Jurkat, Clone E6-1 (cell line): ENCODE measurements around the gene OPCML. TPM values are rescaled to one million over a fixed set of nuclear protein-coding genes. Genes with fewer than 3 reads are reported as not detected.

ENCODE experiments used
- DNase-seq: peaks from one replicate; pipeline ENCODE4 v3.0.0-alpha.2; 2011; ENCODE audit warnings: low read depth, low spot score
- H3K4me3 ChIP-seq: 2 replicates; pipeline ENCODE4 v1.5.1; 2011; ENCODE audit warnings: mild to moderate bottlenecking, low read length, control low read depth, moderate library complexity
- polyA plus RNA-seq: library from polyadenylated mRNA; unstranded; fragments of >200 nt; gene quantifications from one replicate; pipeline ENCODE4 v1.2.1, GENCODE V29; 2012; ENCODE audit warnings: missing spikeins; ENCODE audit not compliant: insufficient read length, insufficient read depth

Gene OPCML
- polyA plus RNA-seq = 2.6 TPM

DNA sequence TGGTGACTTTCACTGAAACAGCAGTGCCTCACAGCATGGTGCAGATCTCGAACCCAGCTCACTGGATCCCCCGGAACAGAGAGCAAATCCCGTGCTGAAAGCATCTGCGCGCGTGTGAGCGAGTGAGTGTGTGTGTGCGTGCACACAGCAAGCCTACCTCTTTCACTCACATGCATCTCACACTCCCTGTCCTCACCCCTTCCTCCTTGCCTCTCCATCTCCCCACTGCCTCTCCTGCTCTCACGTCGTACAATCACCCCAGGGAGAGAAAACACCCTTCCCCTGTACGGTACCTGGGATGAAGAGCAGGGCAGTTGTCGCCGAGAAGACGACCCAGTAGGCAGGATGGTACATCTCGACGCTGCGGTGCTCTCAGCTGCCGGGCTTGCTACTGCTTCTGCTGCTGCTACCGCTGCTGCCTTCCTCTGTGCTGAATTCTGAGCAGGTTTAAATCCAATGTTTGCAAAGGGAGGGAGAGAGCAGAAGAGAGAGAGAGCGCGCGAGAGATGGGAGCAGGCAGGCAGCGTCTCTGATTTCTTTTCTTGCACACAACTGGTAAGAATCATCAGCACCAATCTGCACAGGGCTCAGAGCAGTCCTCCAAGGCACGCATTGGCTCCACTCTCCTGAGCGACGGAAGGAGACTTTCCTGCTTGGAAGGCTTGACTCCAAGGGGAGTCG, at the start of gene OPCML:
OPCML (minus strand) TSS at position 531 of the 681 bp plus-strand sequence.
- no peak within 1 kb of the TSS for H3K4me3 ChIP-seq
- DNase-seq = no peak

DNA sequence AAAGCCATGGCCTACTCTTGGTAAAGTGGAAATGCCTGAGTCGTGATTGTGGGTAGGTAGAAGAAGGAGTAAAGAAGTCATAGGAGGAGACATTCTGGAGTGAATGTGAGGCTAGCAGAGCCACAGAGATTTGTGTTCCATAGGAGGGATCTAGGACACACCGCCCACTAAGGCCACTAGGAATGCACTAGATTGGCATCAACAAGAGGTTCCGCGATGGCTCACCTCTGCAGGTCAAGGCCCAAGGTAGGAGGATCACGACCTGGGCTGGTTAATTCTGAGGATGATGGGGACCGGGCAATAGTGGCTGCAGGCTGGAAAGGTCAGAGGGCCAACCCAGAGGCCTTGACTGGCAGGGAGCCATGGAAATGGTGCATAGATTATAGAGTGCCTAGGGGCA, 48.8 kb upstream of the OPCML start:
- no peak for DNase-seq

DNA sequence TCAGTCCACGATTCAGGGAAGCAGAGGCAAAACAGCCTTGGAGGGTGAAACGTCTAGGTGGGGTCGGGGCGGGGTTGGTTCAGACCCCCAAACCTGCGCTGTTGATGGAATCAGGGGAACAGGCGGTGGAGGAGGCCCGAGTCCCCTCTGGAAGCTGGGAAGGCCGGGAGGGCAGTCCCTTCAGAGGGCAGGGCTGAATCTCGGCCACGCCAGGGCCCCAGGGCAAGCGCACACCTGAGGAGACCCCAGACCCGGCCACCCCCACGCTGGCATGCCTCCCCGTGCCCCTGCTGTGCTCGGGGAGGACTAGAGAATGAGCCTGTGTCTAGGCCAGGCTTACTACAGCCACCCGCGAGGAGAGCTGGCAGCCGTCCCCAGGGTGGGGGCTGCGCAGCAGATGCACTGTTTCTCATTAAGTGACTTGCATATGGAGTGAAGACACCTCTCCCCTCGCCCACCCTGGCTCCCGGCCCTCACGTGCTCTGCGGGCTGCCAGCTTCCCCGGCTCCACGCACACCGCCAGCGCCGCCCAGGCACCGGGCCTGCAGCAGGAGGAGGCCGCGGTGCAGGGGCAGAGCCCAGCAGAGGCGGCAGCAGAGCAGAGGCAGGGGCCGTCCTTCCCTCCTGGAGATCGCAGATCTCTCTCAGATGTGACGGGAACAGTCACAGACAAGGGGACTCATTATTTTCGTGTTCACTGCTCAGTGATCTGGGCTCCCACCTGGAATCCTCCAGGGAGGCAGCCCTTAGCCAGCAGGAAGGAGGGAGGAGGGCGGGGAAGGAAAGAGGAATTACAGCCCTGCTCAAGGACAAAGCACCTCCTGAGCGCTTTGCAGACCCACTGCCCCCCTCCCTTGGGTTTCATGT, 47.1 kb upstream of the OPCML start:
- DNase-seq = no peak
- no peak overlapping the region for H3K4me3 ChIP-seq

More for the DNA sequence above, 48.8 kb upstream of the OPCML start:
- H3K4me3 ChIP-seq = no peak overlapping the region

DNA sequence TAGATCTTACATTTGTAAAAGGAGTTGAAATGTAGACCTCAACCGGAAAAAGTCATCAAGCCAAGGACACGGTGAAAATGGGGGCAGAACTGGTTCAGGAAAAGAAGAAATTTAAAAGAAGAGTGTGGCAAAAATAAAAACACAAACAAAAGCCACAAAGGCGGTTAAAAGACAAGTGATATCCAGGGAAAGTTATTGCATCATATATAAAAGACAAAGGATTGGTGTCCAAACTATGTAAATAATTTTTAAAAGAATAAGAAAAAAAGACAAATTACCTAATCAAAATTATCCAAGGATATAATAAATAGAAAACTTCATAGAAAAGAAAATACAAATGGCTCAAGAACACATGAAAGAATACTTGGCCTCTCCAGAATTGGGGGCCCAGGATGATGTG, 45.1 kb upstream of the OPCML start:
- H3K4me3 ChIP-seq = no peak overlapping the region
- no peak for DNase-seq

DNA sequence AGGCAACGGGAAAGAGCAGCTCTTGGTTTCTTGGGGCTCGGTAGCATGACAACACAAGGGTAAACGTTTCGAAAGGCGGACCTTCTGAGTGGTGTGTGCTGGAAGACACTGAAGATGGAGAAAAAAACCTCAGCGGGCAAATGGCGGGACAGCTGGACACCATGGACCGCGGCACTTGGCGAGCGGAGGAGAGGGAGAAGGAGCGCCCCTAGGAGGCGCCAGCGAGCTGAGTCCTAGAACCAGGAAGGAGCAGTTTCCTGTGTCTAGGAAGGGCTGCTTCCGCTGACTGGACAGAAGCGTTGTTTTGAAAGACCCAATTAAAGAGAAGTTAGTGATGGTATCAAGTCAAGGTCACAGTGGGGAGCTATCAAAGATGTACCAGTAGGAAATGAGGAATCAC, 44.0 kb upstream of the OPCML start:
- no peak for DNase-seq
- no peak overlapping the region for H3K4me3 ChIP-seq

DNA sequence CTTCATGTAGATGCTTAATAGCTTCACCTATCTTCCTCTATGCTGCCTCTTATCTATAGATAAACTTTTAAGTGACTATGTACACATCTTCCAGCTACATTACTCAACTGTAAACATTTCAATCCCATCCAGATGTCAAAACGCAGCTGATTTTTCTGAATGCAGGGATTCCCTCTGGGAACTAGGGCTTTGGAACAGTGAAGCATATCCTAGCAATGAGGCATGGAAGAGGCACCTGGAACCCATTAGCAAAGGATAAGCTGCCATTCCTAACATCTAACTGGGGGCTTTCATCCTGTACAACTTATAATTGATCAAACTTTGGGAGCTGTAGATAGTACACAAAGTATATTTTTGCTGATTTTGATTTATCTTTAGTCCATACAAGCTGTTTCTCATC, 40.8 kb upstream of the OPCML start:
- no peak overlapping the region for H3K4me3 ChIP-seq
- no peak for DNase-seq

DNA sequence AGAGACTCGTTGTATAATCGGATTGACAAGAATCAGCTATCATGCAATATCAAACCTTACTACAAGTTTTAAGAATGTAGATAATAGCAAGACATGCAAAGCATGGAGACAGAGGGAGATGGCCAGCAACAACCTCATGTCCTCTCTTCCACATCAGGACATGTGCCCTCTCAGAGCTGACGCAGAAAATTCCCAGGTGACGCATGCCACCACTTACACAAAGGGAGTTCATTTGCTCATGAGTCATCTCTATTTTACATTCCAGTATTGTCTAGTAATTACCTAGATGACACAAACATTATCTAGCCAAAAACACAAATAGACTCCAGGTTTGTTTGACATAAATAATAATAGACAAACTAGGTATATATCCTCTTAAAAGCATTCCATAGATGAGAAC, 38.1 kb upstream of the OPCML start:
- DNase-seq = no peak
- H3K4me3 ChIP-seq = no peak overlapping the region

DNA sequence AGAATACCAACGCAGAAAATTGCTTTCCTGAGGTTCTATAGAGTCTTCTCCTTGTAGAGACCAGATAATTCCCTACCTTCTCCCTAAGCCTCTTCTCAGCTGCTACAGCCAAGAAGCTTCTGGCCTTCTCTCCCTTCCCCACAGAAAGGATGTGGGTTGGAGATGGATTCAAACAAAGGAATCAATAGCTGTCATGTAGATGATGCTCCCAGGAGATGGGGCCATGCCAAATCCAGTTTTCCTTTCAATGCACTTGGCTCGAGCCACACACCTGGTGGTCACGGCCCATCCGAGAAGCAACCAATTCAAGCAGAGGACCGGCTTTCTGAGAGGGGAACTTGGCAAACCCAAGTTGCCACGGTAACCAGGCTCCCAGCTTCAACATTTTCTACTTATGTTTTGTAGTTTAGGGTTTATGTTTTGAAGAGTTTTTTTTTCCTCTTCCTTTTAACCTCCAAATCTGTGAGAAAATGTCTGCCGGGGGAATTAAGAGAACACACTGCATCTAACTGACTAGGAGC, 31.3 kb upstream of the OPCML start:
- no peak for DNase-seq
- H3K4me3 ChIP-seq = no peak overlapping the region

DNA sequence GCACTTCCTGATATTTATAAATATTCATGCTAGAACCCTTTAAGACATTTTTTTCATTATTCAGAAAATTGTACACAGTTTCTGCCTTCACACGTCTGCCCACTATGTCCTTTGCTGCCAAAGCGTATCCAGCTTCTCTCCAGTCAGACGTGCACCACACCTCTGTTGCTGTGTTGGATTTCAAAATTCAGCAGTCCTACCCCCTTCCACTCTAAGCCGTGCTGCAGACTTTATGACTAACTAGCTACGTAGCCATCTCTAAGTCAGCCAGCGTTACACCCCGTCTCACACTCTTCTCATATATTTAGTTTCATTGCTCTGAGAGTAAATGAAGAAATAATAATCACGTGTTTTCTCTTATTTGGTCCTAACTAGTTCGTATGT, 28.2 kb upstream of the OPCML start:
- DNase-seq = no peak
- no peak overlapping the region for H3K4me3 ChIP-seq

DNA sequence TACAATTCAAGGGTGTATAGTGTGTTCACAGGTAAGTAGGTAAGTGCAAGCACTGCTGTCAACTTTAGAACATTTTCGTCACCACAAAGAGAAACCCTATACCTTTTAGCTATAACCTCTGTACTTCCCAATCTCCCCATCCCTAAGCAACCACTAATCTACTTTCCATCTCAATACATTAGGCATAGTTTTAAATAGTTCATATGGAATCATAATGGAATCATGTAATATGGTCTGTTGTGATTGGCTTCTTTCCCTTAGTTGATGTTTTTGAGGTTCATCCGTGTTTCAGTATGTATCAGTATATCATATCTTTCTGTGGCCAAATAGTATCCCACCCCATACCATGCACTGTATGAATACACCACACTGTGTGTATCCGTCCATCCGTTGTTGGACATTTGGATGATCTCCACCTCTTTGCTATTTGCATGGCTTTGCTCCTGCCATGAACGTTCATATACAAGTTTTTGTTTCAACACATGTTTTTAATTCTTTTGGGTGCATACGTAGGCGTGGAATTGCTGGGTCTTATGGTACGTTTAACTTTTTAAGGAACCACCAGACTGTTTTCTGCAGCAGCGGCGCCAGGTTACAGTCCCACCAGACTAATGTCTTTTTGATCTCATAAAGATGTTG, 27.7 kb upstream of the OPCML start:
- no peak overlapping the region for H3K4me3 ChIP-seq
- no peak for DNase-seq

DNA sequence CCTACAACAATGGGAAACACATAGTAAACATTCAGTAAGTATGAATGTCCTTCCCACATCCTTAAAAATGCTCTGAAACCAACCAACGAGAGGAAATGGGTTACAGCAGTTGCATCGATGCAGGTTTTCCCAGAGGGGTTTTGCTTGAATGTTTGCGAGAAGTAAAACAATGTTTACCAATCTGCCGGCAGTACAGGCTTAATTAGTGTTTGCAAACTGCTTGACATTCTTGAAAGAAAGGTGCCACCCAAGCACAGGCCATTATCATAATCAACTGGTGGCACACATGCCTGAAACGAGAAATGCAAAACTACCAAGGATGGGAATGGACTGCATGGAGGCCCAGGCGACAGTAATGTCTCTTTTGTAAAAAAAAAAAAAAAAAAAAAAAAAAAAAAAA, 27.1 kb upstream of the OPCML start:
- no peak for DNase-seq
- H3K4me3 ChIP-seq = no peak overlapping the region

DNA sequence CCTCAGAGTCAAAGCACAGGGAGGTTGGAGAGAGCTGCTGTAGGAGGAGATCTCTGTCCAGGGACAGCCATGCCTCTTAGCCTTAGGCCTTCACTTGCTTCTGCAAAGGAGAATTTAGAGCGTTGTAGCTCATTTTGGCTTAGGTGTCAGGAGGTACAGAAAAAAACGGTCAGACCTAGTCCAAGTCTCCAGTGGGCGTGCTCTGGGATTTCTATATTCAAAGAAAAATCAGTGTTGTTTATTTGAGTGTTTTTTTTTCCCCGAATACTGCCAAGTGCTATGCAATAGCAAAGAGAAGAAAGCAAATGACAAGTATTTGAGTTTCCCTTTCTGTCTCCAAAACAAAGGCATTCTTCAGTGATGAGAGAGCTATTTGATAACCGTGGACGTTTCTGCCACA, 22.7 kb upstream of the OPCML start:
- H3K4me3 ChIP-seq = no peak overlapping the region
- DNase-seq = no peak

DNA sequence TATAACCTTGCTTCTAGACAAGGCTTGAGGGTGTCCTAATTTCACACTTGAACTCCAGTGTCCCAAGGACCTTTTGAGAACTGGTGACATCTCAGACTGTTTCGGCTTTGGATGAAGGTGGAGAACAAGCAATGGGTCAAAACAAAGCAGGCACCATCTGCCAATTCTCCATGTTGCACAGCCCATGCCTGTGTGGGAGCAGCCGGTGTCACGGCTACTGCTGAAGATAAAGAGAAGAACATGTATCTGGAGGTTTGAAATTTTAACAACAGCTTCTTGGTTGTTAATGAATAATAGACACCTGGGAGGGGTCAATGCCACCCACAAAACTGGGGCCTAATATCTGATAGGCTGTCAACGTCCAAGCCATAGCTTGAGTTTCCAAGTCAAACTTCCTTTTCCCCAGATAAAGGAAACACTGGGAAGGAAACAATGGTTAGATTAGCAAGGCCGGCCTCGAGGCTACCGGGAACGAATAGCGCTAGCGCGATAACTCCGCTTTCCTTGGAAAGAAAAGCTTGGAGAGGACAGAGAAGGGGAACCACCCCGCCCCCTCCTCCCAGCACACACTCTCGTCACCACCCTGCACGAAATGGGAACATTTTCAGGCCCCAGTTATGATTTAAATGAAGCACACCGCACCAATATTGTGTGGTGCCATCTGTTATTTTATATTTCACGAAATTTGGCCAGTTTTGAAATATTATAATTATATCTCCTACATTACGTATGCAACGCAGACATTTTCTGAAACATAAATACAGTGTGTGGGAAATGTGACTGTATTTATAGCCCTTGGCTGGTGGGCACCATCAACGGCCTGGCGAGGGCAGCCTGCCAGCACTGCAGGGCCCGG, 21.8 kb upstream of the OPCML start:
- DNase-seq = no peak
- H3K4me3 ChIP-seq = no peak overlapping the region

DNA sequence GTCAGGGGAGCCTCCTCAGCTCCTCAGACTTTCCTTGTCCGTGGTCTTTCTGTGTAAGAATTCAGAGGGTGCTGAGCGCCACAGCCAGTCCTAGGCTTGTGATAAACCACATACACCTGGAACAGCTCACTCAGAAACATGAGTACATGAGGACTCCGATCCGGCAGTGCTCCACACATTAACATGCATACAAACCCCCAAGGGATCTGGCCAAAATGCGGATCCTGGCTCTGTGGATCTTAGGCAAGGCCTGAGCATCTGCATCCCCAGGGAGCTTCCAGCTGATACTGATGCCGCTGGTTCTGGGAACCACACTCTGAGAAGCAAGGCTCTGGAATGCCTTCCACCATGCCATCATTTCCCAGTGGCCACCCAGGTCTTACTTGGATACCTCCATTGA, 20.6 kb upstream of the OPCML start:
- DNase-seq = no peak
- no peak overlapping the region for H3K4me3 ChIP-seq

DNA sequence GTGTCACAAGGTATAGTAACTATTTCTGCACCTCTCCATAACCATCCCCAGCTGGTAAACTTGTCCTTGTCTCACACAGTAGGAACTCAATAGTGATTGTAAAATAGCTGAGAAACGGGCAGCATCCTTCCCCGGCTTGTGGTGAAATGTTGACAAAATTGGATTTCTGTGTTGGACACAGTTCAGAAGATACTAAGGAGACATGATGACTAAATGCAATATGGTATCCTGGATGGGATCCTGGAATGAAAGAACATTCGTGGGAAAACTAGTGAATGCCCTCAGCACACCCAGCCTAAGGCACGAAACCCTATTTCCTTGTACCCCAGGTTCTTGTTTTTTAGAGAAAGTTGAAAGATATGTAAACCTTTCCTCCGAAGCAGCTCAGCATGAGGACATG, 18.8 kb upstream of the OPCML start:
- DNase-seq = no peak
- no peak overlapping the region for H3K4me3 ChIP-seq

DNA sequence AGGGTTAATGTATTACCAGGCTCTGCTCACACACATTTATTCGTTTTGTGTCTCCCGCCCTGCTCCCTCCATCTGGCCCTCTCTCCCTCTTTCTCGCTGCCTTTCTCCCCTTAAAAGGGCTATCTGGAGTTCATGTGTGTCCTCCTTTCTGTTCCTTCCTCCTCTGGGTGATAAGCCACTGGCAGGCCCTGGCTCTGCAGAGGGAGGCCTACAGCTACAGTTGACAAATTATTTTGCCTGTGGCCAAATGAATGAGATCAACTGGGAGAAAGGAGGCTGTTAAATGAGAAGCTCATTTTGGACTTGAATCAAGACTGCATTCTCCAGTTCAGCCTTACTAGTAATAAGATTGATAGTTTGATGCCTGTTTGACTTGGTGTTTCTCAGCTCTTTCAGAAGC, 17.5 kb upstream of the OPCML start:
- DNase-seq = no peak

DNA sequence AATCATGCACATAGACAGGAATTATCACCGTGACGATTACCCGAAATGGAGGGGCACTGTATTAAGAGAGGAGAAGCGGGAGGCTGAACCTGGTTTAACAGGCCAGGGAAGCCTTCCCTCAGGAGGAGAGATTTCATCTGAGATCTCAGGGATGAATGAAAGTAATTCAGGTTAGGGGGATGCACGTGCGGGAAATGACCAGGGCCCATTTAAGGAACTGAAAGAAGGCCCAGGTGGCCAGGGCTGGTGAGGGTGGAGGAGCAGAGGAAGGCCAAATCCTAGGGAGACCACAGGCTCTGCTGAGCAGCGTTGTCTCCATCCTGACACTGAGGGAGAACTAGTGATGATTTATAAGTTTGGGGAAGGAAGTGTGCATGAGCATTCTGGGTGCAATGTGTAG, 16.3 kb upstream of the OPCML start:
- DNase-seq = no peak
- no peak overlapping the region for H3K4me3 ChIP-seq

More for the DNA sequence above, 17.5 kb upstream of the OPCML start:
- no peak overlapping the region for H3K4me3 ChIP-seq

DNA sequence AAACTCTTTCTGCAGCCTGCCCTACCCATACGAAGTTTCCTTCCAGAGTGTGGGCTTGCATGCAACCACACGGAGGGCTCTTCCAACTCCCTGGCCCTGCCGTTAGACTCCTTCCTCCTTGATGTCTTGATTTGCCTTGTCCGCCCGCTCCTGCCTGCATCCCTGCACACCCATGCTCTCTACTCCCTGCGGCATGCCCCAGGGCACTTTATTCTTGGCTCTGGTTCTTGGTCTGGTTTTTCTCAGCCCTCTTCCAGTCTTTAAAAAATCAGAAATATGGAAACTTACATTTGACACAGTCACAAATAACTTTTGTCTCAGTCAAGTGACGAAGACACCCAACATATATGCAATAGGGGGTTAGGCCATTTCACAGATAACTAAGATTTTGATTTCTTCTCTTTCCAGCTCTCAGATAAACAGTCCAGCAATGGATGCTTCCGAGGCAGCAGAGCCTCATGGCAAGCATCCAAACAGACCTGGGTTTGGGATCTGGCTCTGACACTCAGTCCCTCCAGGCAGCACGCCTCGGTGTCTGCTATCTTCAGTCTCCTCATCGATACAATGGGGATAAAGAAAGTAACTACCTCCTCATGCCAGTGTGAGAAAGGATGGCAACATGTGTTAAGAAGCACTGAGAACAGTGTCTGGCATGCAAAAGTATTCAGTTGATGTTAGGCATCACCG, 15.7 kb upstream of the OPCML start:
- no peak overlapping the region for H3K4me3 ChIP-seq

More for the DNA sequence above, 15.7 kb upstream of the OPCML start:
- DNase-seq = no peak
